SK-N-SH (cell line): ENCODE results near the gene DUSP23. TPM values are rescaled to one million over a fixed set of nuclear protein-coding genes. Genes with fewer than 3 reads are reported as not detected.

Experiments used
- CTCF ChIA-PET: fragments of 300-600, 350-600 bp; formaldehyde crosslinking; extraction: SDS; loops from one replicate; lab custom pipeline; 2021; lab: Yijun Ruan, JAX
- POLR2A ChIA-PET: fragments of 350-600 bp; sonication (Branson Sonifier 250); formaldehyde crosslinking; extraction: SDS; loops from one replicate; lab custom pipeline; 2020; ENCODE audit warnings: antibody characterized with exemption, inconsistent platforms; lab: Yijun Ruan, JAX
- DNase-seq: peaks from one replicate; pipeline ENCODE4 v3.0.0; 2012
- H2AFZ ChIP-seq: fragments of 200-600 bp; sonication (generic); 2 replicates; pipeline ENCODE4 v1.8.1; 2016; ENCODE audit warnings: antibody characterized with exemption, mild to moderate bottlenecking, low read depth
- H3F3A ChIP-seq: fragments of 200-600 bp; sonication (generic); replicated peaks from 2 replicates; pipeline ENCODE3; 2016; ENCODE audit warnings: antibody characterized with exemption, mild to moderate bottlenecking; ENCODE audit not compliant: insufficient read depth
- H3K27ac ChIP-seq, 2 experiments: fragments of 200-500 bp in 1 of 2; fragments of 200-600 bp in 1 of 2; sonication (Bioruptor generic) in 1 of 2; sonication (generic), shearing (Covaris generic) in 1 of 2; 2 replicates each; pipeline versions ENCODE4 v1.5.1 to v1.6.1; 2014 to 2016; ENCODE audit warnings: low read depth in 2 of 2, inconsistent platforms in 1 of 2, low read length in 1 of 2, mild to moderate bottlenecking in 1 of 2, mixed read lengths in 1 of 2
- H3K27me3 ChIP-seq: fragments of 200-600 bp; sonication (generic), shearing (Covaris generic); 2 replicates; pipeline ENCODE4 v1.6.1; 2016; ENCODE audit warnings: mixed run types; ENCODE audit not compliant: insufficient read depth
- H3K36me3 ChIP-seq, 2 experiments: fragments of 200-500 bp in 1 of 2; fragments of 200-600 bp in 1 of 2; sonication (Bioruptor generic) in 1 of 2; sonication (generic) in 1 of 2; replicated peaks in 1 of 2; 2 replicates each; pipeline versions ENCODE3 to v1.5.1; 2014 to 2016; ENCODE audit warnings: low read length in 1 of 2, mild to moderate bottlenecking in 1 of 2; ENCODE audit not compliant: insufficient read depth in 2 of 2, control insufficient read depth in 1 of 2
- H3K4me1 ChIP-seq, 2 experiments: fragments of 200-500 bp in 1 of 2; fragments of 200-600 bp in 1 of 2; sonication (Bioruptor generic) in 1 of 2; sonication (generic), shearing (Covaris generic) in 1 of 2; 2 replicates each; pipeline versions ENCODE4 v1.5.1 to v1.6.1; 2014 to 2016; ENCODE audit warnings: low read depth in 1 of 2, low read length in 1 of 2, mixed run types in 1 of 2; ENCODE audit not compliant: insufficient read depth in 2 of 2, control insufficient read depth in 1 of 2
- H3K4me2 ChIP-seq: fragments of 200-600 bp; sonication (generic), shearing (Covaris generic); 2 replicates; pipeline ENCODE4 v1.6.1; 2017; ENCODE audit warnings: mixed run types
- H3K4me3 ChIP-seq, 2 experiments: fragments of 200-500 bp in 1 of 2; fragments of 200-600 bp in 1 of 2; sonication (Bioruptor generic) in 1 of 2; sonication (generic), shearing (Covaris generic) in 1 of 2; 2 replicates each; pipeline versions ENCODE4 v1.5.1 to v1.8.1; 2014 to 2016; ENCODE audit warnings: low read depth in 2 of 2, inconsistent platforms in 1 of 2, low read length in 1 of 2, mild to moderate bottlenecking in 1 of 2, mixed read lengths in 1 of 2, moderate library complexity in 1 of 2
- H3K79me2 ChIP-seq: fragments of 200-600 bp; sonication (generic); 2 replicates; pipeline ENCODE4 v1.8.1; 2017; ENCODE audit warnings: mild to moderate bottlenecking; ENCODE audit not compliant: insufficient read depth
- H3K9ac ChIP-seq: fragments of 200-600 bp; sonication (generic); 2 replicates; pipeline ENCODE4 v1.6.1; 2017; ENCODE audit warnings: mixed run types
- H3K9me2 ChIP-seq: fragments of 200-600 bp; sonication (generic); 2 replicates; pipeline ENCODE4 v1.6.1; 2017; ENCODE audit warnings: mixed run types
- H3K9me3 ChIP-seq: fragments of 200-600 bp; sonication (generic); 2 replicates; pipeline ENCODE4 v1.6.1; 2017; ENCODE audit warnings: mixed run types, mild to moderate bottlenecking, moderate library complexity
- H4K20me1 ChIP-seq: fragments of 200-600 bp; sonication (generic); 2 replicates; pipeline ENCODE4 v1.6.1; 2017; ENCODE audit warnings: mild to moderate bottlenecking, mixed run types; ENCODE audit not compliant: insufficient read depth
- ELF1 ChIP-seq: IDR thresholded peaks from 2 replicates; pipeline ENCODE4 v1.4.0; 2012
- EZH2phosphoT487 ChIP-seq: fragments of 200-600 bp; sonication (generic); IDR thresholded peaks from 2 replicates; pipeline ENCODE4 v1.6.1; 2017; ENCODE audit warnings: low read depth, mixed run types, mild to moderate bottlenecking, antibody characterized with exemption, moderate library complexity, borderline replicate concordance
- FOSL2 ChIP-seq: IDR thresholded peaks from 2 replicates; pipeline ENCODE4 v1.4.0; 2012; ENCODE audit warnings: low read depth, mild to moderate bottlenecking, moderate library complexity, borderline replicate concordance
- MEF2A ChIP-seq: IDR thresholded peaks from 2 replicates; pipeline ENCODE4 v1.4.0; 2012; ENCODE audit warnings: low read depth, borderline replicate concordance
- NRF1 ChIP-seq: IDR thresholded peaks from 2 replicates; pipeline ENCODE4 v1.6.1; 2012; ENCODE audit warnings: low read depth, mild to moderate bottlenecking, low read length
- RAD21 ChIP-seq: IDR thresholded peaks from 2 replicates; pipeline ENCODE4 v1.6.1; 2012; ENCODE audit warnings: mild to moderate bottlenecking, low read length
- SMC3 ChIP-seq: IDR thresholded peaks from 2 replicates; pipeline ENCODE4 v1.6.1; 2012; ENCODE audit warnings: low read depth, low read length, improper control_type of control experiment
- TEAD4 ChIP-seq: IDR thresholded peaks from 2 replicates; pipeline ENCODE4 v1.4.0; 2012; ENCODE audit warnings: mild to moderate bottlenecking, borderline replicate concordance; ENCODE audit not compliant: insufficient read depth
- WGBS: methylation state at CpG from one replicate; pipeline ENCODE4 v1.1.6; 2017; ENCODE audit warnings: low lambda C conversion rate; 5-methylcytosine and 5-hydroxymethylcytosine counted together
- polyA plus RNA-seq, 3 experiments: library from polyadenylated mRNA; depleted of rRNA; stranded (reverse); fragments of >200 nt; gene quantifications; 2 replicates each; pipeline ENCODE4 v1.2.3, GENCODE V29; 2012
- TF ChIP-seq, protein P1 (sequence below): IDR thresholded peaks from 2 replicates; pipeline ENCODE4 v1.6.1; 2012; ENCODE audit warnings: mild to moderate bottlenecking, low read depth, low read length, moderate library complexity
- TF ChIP-seq, protein P2 (sequence below): IDR thresholded peaks from 2 replicates; pipeline ENCODE4 v1.4.0; 2012; ENCODE audit warnings: low read depth, borderline replicate concordance
- TF ChIP-seq, protein P3 (sequence below): fragments of 150-350 bp; IDR thresholded peaks from 2 replicates; pipeline ENCODE4 v1.6.1; 2016; ENCODE audit warnings: mild to moderate bottlenecking, low read depth, low read length

Gene DUSP23
- polyA plus RNA-seq, 1 of the 3 experiments (the other 2 are of a cell fraction): 41.2 TPM

DNA sequence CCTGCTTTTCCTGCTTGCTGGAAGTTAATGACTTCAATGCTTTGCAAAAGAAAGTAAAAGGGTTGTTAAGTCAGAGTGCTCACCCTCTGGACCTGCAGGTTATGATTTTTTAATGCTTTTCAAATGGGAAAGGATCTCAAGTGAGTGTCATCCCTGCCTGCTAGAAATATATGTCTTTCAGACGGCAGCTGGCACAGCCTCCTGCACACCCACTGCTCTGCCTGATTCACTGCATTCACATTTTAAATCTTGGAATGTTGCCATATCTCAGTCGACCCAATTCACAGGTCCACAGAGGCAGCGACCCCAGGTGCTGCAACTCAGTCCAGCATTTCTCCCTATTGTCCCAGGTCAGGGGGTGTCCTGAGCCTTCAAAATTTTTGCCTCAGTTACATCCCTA is 10.7 kb downstream of the DUSP23 start:
- H4K20me1 ChIP-seq: no peaks in the 10 kb centered on the region
- no peak overlapping the region for H3K27ac ChIP-seq

More for the DNA sequence above, 10.7 kb downstream of the DUSP23 start:
- H3K36me3 ChIP-seq: no peaks in the 10 kb centered on the region
- no peaks in the 10 kb centered on the region for H3K9me3 ChIP-seq
- H3K9me2 ChIP-seq: no peaks in the 10 kb centered on the region
- H3K27me3 ChIP-seq: peaks cover 10% of the 10 kb centered on the region; the same call in 1 of the 2 replicates
- no peak for TF ChIP-seq RAD21
- TF ChIP-seq, protein P1, sequence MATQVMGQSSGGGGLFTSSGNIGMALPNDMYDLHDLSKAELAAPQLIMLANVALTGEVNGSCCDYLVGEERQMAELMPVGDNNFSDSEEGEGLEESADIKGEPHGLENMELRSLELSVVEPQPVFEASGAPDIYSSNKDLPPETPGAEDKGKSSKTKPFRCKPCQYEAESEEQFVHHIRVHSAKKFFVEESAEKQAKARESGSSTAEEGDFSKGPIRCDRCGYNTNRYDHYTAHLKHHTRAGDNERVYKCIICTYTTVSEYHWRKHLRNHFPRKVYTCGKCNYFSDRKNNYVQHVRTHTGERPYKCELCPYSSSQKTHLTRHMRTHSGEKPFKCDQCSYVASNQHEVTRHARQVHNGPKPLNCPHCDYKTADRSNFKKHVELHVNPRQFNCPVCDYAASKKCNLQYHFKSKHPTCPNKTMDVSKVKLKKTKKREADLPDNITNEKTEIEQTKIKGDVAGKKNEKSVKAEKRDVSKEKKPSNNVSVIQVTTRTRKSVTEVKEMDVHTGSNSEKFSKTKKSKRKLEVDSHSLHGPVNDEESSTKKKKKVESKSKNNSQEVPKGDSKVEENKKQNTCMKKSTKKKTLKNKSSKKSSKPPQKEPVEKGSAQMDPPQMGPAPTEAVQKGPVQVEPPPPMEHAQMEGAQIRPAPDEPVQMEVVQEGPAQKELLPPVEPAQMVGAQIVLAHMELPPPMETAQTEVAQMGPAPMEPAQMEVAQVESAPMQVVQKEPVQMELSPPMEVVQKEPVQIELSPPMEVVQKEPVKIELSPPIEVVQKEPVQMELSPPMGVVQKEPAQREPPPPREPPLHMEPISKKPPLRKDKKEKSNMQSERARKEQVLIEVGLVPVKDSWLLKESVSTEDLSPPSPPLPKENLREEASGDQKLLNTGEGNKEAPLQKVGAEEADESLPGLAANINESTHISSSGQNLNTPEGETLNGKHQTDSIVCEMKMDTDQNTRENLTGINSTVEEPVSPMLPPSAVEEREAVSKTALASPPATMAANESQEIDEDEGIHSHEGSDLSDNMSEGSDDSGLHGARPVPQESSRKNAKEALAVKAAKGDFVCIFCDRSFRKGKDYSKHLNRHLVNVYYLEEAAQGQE: no peak
- TF ChIP-seq, protein P2, sequence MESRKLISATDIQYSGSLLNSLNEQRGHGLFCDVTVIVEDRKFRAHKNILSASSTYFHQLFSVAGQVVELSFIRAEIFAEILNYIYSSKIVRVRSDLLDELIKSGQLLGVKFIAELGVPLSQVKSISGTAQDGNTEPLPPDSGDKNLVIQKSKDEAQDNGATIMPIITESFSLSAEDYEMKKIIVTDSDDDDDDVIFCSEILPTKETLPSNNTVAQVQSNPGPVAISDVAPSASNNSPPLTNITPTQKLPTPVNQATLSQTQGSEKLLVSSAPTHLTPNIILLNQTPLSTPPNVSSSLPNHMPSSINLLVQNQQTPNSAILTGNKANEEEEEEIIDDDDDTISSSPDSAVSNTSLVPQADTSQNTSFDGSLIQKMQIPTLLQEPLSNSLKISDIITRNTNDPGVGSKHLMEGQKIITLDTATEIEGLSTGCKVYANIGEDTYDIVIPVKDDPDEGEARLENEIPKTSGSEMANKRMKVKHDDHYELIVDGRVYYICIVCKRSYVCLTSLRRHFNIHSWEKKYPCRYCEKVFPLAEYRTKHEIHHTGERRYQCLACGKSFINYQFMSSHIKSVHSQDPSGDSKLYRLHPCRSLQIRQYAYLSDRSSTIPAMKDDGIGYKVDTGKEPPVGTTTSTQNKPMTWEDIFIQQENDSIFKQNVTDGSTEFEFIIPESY: no peak
- no peak for TF ChIP-seq MEF2A
- TF ChIP-seq ELF1: no peak
- TF ChIP-seq, protein P3, sequence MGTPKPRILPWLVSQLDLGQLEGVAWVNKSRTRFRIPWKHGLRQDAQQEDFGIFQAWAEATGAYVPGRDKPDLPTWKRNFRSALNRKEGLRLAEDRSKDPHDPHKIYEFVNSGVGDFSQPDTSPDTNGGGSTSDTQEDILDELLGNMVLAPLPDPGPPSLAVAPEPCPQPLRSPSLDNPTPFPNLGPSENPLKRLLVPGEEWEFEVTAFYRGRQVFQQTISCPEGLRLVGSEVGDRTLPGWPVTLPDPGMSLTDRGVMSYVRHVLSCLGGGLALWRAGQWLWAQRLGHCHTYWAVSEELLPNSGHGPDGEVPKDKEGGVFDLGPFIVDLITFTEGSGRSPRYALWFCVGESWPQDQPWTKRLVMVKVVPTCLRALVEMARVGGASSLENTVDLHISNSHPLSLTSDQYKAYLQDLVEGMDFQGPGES: no peak
- TF ChIP-seq SMC3: no peak
- no peak for TF ChIP-seq TEAD4
- no peak for TF ChIP-seq EZH2phosphoT487
- TF ChIP-seq NRF1: no peak
- TF ChIP-seq FOSL2: no peak
- POLR2A ChIA-PET: no interaction called here
- H3K79me2 ChIP-seq: no peaks in the 10 kb centered on the region
- no peak overlapping the region for H2AFZ ChIP-seq
- no peak for DNase-seq
- no peak overlapping the region for H3K4me3 ChIP-seq
- no peak overlapping the region for H3K9ac ChIP-seq
- CTCF ChIA-PET: interaction anchor here (1.0 to 23.5 kb wide), 2 partner anchors 24 to 100 kb away, joined by 3 to 533 read pairs; no protein-coding TSS in a partner anchor
- H3K4me1 ChIP-seq: peaks cover 0 to 6% of the 10 kb centered on the region in 2 experiments; a peak in 2 of 4 replicates
- H3F3A ChIP-seq: peaks cover 5% of the 10 kb centered on the region
- 11% methylated on average over 3 of the region's 3 CpGs for WGBS
- no peak overlapping the region for H3K4me2 ChIP-seq
